Transverse colon (tissue), 4 donors: Measurements from ENCODE around the gene TMEM59L. TPM values are rescaled to one million over a fixed set of nuclear protein-coding genes. Genes with fewer than 3 reads are reported as not detected.
A peak's percentile ranks its signal among the peaks of the same experiment; 100 is the strongest.

Experiments
- DNase-seq: peaks from one replicate; pipeline ENCODE4 v3.0.0-alpha.2; 2019
- H3K27ac ChIP-seq, 4 donors: fragments of 200-600 bp; sonication (generic); 2 replicates each; pipeline ENCODE4 v1.5.1; 2016 to 2018; ENCODE audit warnings: inconsistent platforms in 4 of 4
- H3K27me3 ChIP-seq: fragments of 200-600 bp; sonication (generic); 2 replicates; pipeline ENCODE4 v1.5.1; 2017; ENCODE audit warnings: inconsistent platforms
- H3K36me3 ChIP-seq, 4 donors: fragments of 200-600 bp; sonication (generic); 2 replicates each; pipeline ENCODE4 v1.5.1; 2017 to 2019; ENCODE audit warnings: inconsistent platforms in 4 of 4
- H3K4me1 ChIP-seq, 4 donors: fragments of 200-600 bp; sonication (generic); 2 replicates each; pipeline ENCODE4 v1.5.1; 2017 to 2020; ENCODE audit warnings: inconsistent platforms in 4 of 4
- H3K4me3 ChIP-seq, 4 donors: fragments of 200-600 bp; sonication (generic); 1 replicate in 1 of 4; 2 replicates in 3 of 4; pipeline versions ENCODE4 v1.5.1 to v1.6.1; 2017 to 2019; ENCODE audit warnings: inconsistent platforms in 4 of 4
- H3K9me3 ChIP-seq, 2 donors: fragments of 200-600 bp; sonication (generic); 2 replicates each; pipeline ENCODE4 v1.5.1; 2017 to 2019; ENCODE audit warnings: inconsistent platforms in 2 of 2
- EP300 ChIP-seq: sonication (generic); formaldehyde crosslinking; IDR thresholded peaks from one replicate; pipeline ENCODE4 v1.6.1; 2017; ENCODE audit warnings: antibody characterized with exemption, low read depth
- POLR2A ChIP-seq: fragments of 450-650 bp; IDR thresholded peaks from one replicate; pipeline ENCODE4 v1.6.1; 2016; ENCODE audit warnings: antibody characterized with exemption, mild to moderate bottlenecking, moderate library complexity
- POLR2AphosphoS5 ChIP-seq, 3 donors: sonication (generic); formaldehyde crosslinking; IDR thresholded peaks; one replicate each; pipeline ENCODE4 v1.6.1; 2016; ENCODE audit warnings: antibody characterized with exemption in 3 of 3
- WGBS, 2 donors: methylation state at CpG; one replicate each; pipeline ENCODE4 v1.1.5; 2018; ENCODE audit warnings: low coverage in 1 of 2; 5-methylcytosine and 5-hydroxymethylcytosine counted together
- in situ Hi-C, 4 donors: fragments of 200-750 bp; cut with MboI; loops; one replicate each; pipeline versions ENCODE4 v1.15.0 to v1.15.1; 2017; ENCODE audit warnings: low sequenced_read_pairs in 3 of 4, low pct_ligation_motif_present in 1 of 4, low pct_unique_long_range_greater_than_20kb in 1 of 4
- intact Hi-C: fragments of 100-400 bp; cut with DNase I; formaldehyde crosslinking; loops from one replicate; pipeline ENCODE4 v1.15.1; 2023; ENCODE audit warnings: low total_unique reads
- total RNA-seq, 4 donors: library from RNA; depleted of rRNA; stranded (reverse); fragments of >200 nt; gene quantifications; one replicate each; pipeline ENCODE4 v1.1.0, GENCODE V29; 2016
- TF ChIP-seq, protein P1 (sequence below), 5 experiments: fragments of 200-600 bp in 3 of 5; fragments of 450-650 bp in 2 of 5; sonication (generic) in 3 of 5; IDR thresholded peaks; 1 replicate in 2 of 5; 2 replicates in 3 of 5; pipeline ENCODE4 v1.5.1; 2016 to 2017; ENCODE audit warnings: antibody characterized with exemption in 5 of 5, inconsistent platforms in 3 of 5, mild to moderate bottlenecking in 2 of 5, moderate library complexity in 1 of 5

The TMEM59L gene
- total RNA-seq, 4 donors from 2014 or later, result 0.48 to 21.7 (median 8.6) TPM

DNA sequence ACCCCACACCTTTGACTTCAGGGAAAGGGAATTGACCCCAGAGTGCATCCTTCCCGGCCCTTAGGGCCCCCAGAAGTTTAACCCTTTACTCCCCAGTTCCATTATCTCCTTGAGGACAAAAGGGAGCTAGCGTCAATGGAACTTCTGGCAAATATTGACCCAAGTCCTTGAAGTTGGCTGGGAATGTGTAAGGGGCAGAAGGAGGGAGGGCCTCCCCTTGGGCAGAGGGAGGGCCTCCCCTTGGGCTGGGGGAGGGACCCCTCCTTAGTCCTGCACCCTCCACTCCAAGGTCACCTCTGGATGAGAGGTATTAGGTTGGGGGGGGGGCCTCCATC is 3.0 kb upstream of the TMEM59L start:
- peaks cover 13 to 46% (median 38%) of the 10 kb centered on the region in 4 donors for H3K4me1 ChIP-seq
- intact Hi-C loops, result no loop called here
- in situ Hi-C loops, result loop anchor here in 1 of 4 donors (25.0 kb wide), 1 partner anchor 203 kb away; no protein-coding TSS in a partner anchor
- no peak for DNase-seq
- H3K36me3 ChIP-seq, result no peaks in the 10 kb centered on the region
- H3K4me3 ChIP-seq, result no peak overlapping the region
- H3K9me3 ChIP-seq, result no peaks in the 10 kb centered on the region
- H3K27ac ChIP-seq, result no peak overlapping the region
- peaks cover 96% of the 10 kb centered on the region for H3K27me3 ChIP-seq
- TF ChIP-seq, protein P1, sequence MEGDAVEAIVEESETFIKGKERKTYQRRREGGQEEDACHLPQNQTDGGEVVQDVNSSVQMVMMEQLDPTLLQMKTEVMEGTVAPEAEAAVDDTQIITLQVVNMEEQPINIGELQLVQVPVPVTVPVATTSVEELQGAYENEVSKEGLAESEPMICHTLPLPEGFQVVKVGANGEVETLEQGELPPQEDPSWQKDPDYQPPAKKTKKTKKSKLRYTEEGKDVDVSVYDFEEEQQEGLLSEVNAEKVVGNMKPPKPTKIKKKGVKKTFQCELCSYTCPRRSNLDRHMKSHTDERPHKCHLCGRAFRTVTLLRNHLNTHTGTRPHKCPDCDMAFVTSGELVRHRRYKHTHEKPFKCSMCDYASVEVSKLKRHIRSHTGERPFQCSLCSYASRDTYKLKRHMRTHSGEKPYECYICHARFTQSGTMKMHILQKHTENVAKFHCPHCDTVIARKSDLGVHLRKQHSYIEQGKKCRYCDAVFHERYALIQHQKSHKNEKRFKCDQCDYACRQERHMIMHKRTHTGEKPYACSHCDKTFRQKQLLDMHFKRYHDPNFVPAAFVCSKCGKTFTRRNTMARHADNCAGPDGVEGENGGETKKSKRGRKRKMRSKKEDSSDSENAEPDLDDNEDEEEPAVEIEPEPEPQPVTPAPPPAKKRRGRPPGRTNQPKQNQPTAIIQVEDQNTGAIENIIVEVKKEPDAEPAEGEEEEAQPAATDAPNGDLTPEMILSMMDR (IDR thresholded peaks at IDR 0.05), result no peak
- TF ChIP-seq POLR2AphosphoS5 (IDR thresholded peaks at IDR 0.05), result no peak
- no peak for TF ChIP-seq EP300
- TF ChIP-seq POLR2A, result no peak
- whole genome bisulfite sequencing, 2 donors, result 38% methylated on average over 2 of the region's 2 CpGs; no CpG with 5 or more reads in 1 of the 2 donors

- no peak for DNase-seq
- intact Hi-C loops (no loop called here), in situ Hi-C loops (loop anchor here in 1 of 4 donors (25.0 kb wide), 1 partner anchor 202 kb away; no protein-coding TSS in a partner anchor)
- TF ChIP-seq, protein P1 (IDR thresholded peaks at IDR 0.05), result no peak
- TF ChIP-seq POLR2AphosphoS5 (IDR thresholded peaks at IDR 0.05), result no peak
- no peak for TF ChIP-seq EP300
- no peak for TF ChIP-seq POLR2A
- H3K4me1 ChIP-seq, result peaks cover 13 to 46% (median 38%) of the 10 kb centered on the region in 4 donors
- H3K4me3 ChIP-seq, result no peak overlapping the region
- H3K27me3 ChIP-seq, result peaks cover 96% of the 10 kb centered on the region
- H3K27ac ChIP-seq, result no peak overlapping the region
- H3K36me3 ChIP-seq, result no peaks in the 10 kb centered on the region
- H3K9me3 ChIP-seq, result no peaks in the 10 kb centered on the region
- WGBS, 2 donors, result 27% methylated on average over 3 of the region's 3 CpGs; no CpG with 5 or more reads in 1 of the 2 donors
Observed at GRCh38 chr19:18610245-18610555, 2.5 kb upstream of the TMEM59L start.

DNA sequence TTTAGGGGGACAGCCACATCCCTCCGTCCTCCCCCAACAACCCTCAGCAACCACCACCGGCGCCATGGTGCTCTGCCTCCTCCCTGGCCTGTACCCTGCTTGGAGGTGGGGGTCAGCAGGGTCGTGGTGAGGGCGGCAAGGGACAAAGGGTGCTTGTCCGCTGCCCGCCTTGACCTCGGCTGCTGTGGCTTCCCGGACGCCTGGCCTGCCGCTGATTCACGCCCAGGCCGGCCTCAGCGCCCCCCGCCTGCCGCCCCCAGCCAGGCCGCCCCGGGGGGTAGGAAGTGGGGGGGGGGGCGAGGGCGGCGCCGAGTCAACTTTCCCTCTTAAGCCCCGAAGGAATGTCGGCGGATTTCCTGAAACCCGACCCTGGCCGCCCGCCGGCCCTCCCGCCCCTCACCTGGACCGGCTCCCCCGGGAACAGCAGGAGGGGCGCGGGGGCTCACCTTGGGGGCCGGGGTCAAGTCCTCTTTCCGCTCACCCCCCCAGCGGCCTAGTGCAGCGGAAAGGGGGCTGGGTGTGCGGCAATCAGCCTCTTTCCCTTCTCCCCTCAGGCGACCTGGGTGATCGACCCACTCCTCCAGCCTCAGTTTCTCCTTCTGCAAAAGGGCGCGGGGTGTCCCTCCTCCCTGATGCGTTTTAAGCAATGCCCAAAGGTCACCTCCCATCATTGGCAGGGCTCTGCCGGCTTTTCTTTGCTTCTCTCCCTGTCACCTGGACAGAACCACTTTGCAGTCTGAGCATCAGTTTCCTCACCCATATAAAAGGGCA is 1.9 kb upstream of the TMEM59L start:
- peaks cover 96% of the 10 kb centered on the region for H3K27me3 ChIP-seq
- no peak for DNase-seq
- no peaks in the 10 kb centered on the region for H3K9me3 ChIP-seq
- peaks cover 13 to 46% (median 38%) of the 10 kb centered on the region in 4 donors for H3K4me1 ChIP-seq
- TF ChIP-seq EP300 (no peak), POLR2AphosphoS5 (IDR thresholded peaks at IDR 0.05) (no peak), POLR2A (no peak)
- TF ChIP-seq, protein P1 (IDR thresholded peaks at IDR 0.05), result no peak
- no peaks in the 10 kb centered on the region for H3K36me3 ChIP-seq
- in situ Hi-C loops, result loop anchor here in 1 of 4 donors (25.0 kb wide), 1 partner anchor 202 kb away; no protein-coding TSS in a partner anchor
- H3K27ac ChIP-seq, result no peak overlapping the region
- intact Hi-C loops, result no loop called here
- no peak overlapping the region for H3K4me3 ChIP-seq
- WGBS, 2 donors, result 5% methylated on average over 35 of the region's 45 CpGs; no CpG with 5 or more reads in 1 of the 2 donors

DNA sequence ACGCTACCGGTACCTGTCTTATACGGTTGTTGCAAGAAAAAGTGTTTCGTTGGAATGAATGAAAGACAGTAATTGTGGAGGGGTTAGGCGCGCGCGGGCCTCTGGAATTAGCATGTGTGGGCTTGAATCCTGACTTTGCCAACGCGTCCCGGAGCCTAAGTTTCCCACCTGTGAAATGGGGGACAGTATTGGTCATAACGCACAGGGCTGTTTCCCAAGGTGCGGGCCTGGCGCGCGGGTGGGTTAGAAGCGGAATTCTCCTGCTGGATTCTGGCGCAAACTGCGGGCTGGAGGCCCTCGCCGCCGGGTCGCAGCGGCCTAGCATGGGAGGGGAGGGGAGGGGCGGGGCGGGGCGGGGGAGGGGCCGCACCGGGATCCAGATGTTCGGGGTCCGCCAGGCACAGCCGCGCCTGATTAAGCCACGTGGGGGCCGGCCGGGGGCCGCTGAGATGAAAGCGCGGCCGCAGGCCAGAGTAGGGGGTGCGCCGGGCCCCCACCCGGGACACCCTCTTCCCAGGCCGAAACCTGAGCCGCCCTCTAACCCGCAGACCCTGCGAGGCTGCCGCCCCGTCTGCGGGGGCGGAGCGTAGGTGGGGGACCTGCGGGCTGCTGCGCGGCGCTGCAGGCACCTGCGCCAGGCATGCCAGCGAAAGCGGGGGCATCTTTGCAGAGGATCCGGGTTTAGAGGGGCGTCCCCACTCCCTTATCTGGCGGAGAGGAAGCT is 1.2 kb upstream of the TMEM59L start:
- no peak overlapping the region for H3K27ac ChIP-seq
- H3K9me3 ChIP-seq, result no peaks in the 10 kb centered on the region
- WGBS, 2 donors, result 5% methylated on average over 27 of the region's 62 CpGs; no CpG with 5 or more reads in 1 of the 2 donors
- TF ChIP-seq POLR2AphosphoS5 (IDR thresholded peaks at IDR 0.05) (no peak), EP300 (no peak), POLR2A (no peak)
- TF ChIP-seq, protein P1 (IDR thresholded peaks at IDR 0.05), result no peak
- H3K36me3 ChIP-seq, result no peaks in the 10 kb centered on the region
- H3K4me3 ChIP-seq, result peak overlapping the region in 1 of 4 donors; percentile 55
- intact Hi-C loops, result no loop called here
- DNase-seq, result no peak
- in situ Hi-C loops, result loop anchor here in 1 of 4 donors (25.0 kb wide), 1 partner anchor 201 kb away; no protein-coding TSS in a partner anchor
- peaks cover 13 to 41% (median 36%) of the 10 kb centered on the region in 4 donors for H3K4me1 ChIP-seq
- peaks cover 96% of the 10 kb centered on the region for H3K27me3 ChIP-seq
